ENCODE measurements around the gene COG5. TPM values are rescaled to one million over a fixed set of nuclear protein-coding genes. Genes with fewer than 3 reads are reported as not detected.

Gene COG5
- total and polyA plus RNA-seq, 2 of the 4 experiments (the other 2 are of a cell fraction) = 18.5 to 27.4 TPM

DNA sequence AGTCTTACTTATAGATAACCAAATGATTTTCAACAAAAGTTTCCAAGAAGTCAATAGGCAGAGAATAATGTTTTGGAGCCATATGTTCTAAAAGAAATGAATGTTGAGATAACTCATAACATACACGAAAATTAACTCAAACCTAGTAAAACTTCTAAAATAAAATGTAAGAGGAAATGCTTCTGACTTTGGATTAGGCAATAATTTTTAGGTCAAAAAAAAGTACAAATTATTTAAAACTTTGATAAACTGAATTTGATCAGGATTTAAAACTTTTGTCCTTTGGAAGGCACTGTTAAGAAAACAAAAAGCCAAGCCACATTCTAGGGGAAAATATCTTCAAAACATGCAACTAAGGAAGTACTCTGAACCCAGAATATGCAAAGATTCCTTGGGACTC, 242.1 kb downstream of the COG5 start:
- Histone ChIP-seq H3K4ac (ENCODE audit: low read depth, low read length) (no peak overlapping the region), H2BK120ac (ENCODE audit: low read depth, low read length) (no peak overlapping the region), H2BK15ac (ENCODE audit: low read depth, low read length) (no peak overlapping the region), H3K9ac (ENCODE audit: low read depth, low read length) (no peak overlapping the region), H2BK5ac (ENCODE audit: low read depth, low read length, poor library complexity, severe bottlenecking) (no peak overlapping the region), H2AK9ac (replicated peaks; ENCODE audit: low read depth, low read length, poor library complexity) (no peak overlapping the region), H3K23ac (ENCODE audit: low read depth, low read length) (no peak overlapping the region), H3K4me3 (ENCODE audit: insufficient read depth, low read depth, low read length) (no peak overlapping the region), H3K14ac (replicated peaks; ENCODE audit: low read depth, low read length) (no peak overlapping the region), H3K56ac (ENCODE audit: extremely low read depth, insufficient read depth, low read length) (no peak overlapping the region), H4K20me1 (ENCODE audit: insufficient read depth, low read length) (no peaks in the 10 kb centered on the region), H3K27ac (ENCODE audit: insufficient read depth, low read length) (no peak overlapping the region), H4K91ac (ENCODE audit: insufficient read depth, low read depth, low read length) (no peak overlapping the region), H3K27me3 (ENCODE audit: control insufficient read depth, insufficient read depth, low read length) (no peaks in the 10 kb centered on the region), H3K9me1 (ENCODE audit: insufficient read depth, low read length) (no peaks in the 10 kb centered on the region), H3K18ac (ENCODE audit: low read depth, low read length) (no peak overlapping the region), H2BK20ac (ENCODE audit: low read depth, low read length) (no peak overlapping the region), H2AK5ac (ENCODE audit: low read depth, low read length) (no peak overlapping the region), H4K8ac (ENCODE audit: low read depth in 2 of 2, low read length in 2 of 2) (no peak overlapping the region), H3K36me3 (ENCODE audit: control insufficient read depth, insufficient read depth, low read length) (0 out of 2 replicates have a peak, but pooled peaks cover 2% of the 10 kb centered on the region), H3K4me2 (ENCODE audit: low read depth, low read length) (no peak overlapping the region), H2AFZ (replicated peaks; ENCODE audit: low read length, poor library complexity) (no peak overlapping the region), H3K4me1 (ENCODE audit: control insufficient read depth, insufficient read depth, low read length) (no peaks in the 10 kb centered on the region; the same call in 1 of the 2 replicates), H4K5ac (ENCODE audit: low read depth, low read length) (no peak overlapping the region), H3K79me1 (ENCODE audit: low read depth in 1 of 2, low read length in 2 of 2) (peaks cover 3% of the 10 kb centered on the region in 2 experiments; a peak in 1 of 4 replicates), H3K9me3 (ENCODE audit: control insufficient read depth, insufficient read depth, low read length) (no peaks in the 10 kb centered on the region)
- no CpG with 5 or more reads among the region's 1 CpG for WGBS, 2 experiments (ENCODE audit: extremely low coverage in 2 of 2, insufficient read length in 1 of 2)
- no peak for ATAC-seq (ENCODE audit: low read depth)
- no TSS peak for BruUV-seq (replicated peaks)
- intact Hi-C loops (cut with micrococcal nuclease) = no loop called here
- no peak for DNase-seq
- ChIA-PET POLR2A (ENCODE audit: unreplicated experiment) (no interaction called here), CTCF (no interaction called here)
- in situ Hi-C loops (cut with MboI; ENCODE audit: low sequenced_read_pairs) = no loop called here
- dilution Hi-C loops (cut with HindIII; ENCODE audit: low sequenced_read_pairs, unreplicated experiment) = no loop called here
- TF ChIP-seq RAD21 (IDR thresholded peaks at IDR 0.05; ENCODE audit: low read length) = no peak
- no peak for TF ChIP-seq RCOR1 (IDR thresholded peaks at IDR 0.05; ENCODE audit: insufficient replicate concordance, low read length)
- TF ChIP-seq, protein P1, sequence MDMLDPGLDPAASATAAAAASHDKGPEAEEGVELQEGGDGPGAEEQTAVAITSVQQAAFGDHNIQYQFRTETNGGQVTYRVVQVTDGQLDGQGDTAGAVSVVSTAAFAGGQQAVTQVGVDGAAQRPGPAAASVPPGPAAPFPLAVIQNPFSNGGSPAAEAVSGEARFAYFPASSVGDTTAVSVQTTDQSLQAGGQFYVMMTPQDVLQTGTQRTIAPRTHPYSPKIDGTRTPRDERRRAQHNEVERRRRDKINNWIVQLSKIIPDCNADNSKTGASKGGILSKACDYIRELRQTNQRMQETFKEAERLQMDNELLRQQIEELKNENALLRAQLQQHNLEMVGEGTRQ (IDR thresholded peaks at IDR 0.05; ENCODE audit: low read depth, low read length) = no peak
- no peak for TF ChIP-seq BHLHE40 (IDR thresholded peaks at IDR 0.05; ENCODE audit: low read depth, low read length)
- no peak for TF ChIP-seq CHD1 (IDR thresholded peaks at IDR 0.05; ENCODE audit: low read depth, low read length)
- TF ChIP-seq MXI1 (IDR thresholded peaks at IDR 0.05; ENCODE audit: borderline replicate concordance, low read depth, low read length) = no peak

Measured in IMR-90 (cell line).